Measurements from ENCODE around the gene ZNRF1. TPM values are rescaled to one million over a fixed set of nuclear protein-coding genes. Genes with fewer than 3 reads are reported as not detected.

ZNRF1 gene
- total RNA-seq, 2 experiments from 2014 or later, result 35.2 to 42.9 TPM

- intact Hi-C loops (cut with DNase I, micrococcal nuclease), result no loop called here
- POLR2A ChIA-PET, result interaction anchor here (1.1 to 3.2 kb wide), 2 partner anchors 10 to 116 kb away, joined by 3 to 23 read pairs; partner anchors contain the start of gene WDR59
- DNase-seq, result no peak
- H3K27ac Mint-ChIP-seq, result peak overlapping the region; percentile 88
- ATAC-seq, result no peak
- H3K27me3 Mint-ChIP-seq, result no peaks in the 10 kb centered on the region
- peaks cover 69% of the 10 kb centered on the region for H3K4me1 Mint-ChIP-seq
- H3K36me3 Mint-ChIP-seq (ENCODE audit: low read depth), result peaks cover 16% of the 10 kb centered on the region
- CTCF ChIA-PET, result interaction anchor here (0.9 to 5.5 kb wide), 2 partner anchors 10 to 102 kb away, joined by 3 to 54 read pairs; no protein-coding TSS in a partner anchor
- peaks cover 3% of the 10 kb centered on the region for H3K9me3 Mint-ChIP-seq (ENCODE audit: low read depth)
- no peak overlapping the region for H3K4me3 Mint-ChIP-seq
Observed at GRCh38 chr16:75100603-75100990, 101.8 kb downstream of the ZNRF1 start.

GRCh38 chr16:75101635-75102034, 102.8 kb downstream of the ZNRF1 start:
- ChIA-PET POLR2A (no interaction called here), CTCF (interaction anchor here (0.5 to 5.5 kb wide), 2 partner anchors 9 to 301 kb away, joined by 3 to 54 read pairs; no protein-coding TSS in a partner anchor)
- Mint-ChIP-seq H3K4me1 (peaks cover 68% of the 10 kb centered on the region), H3K4me3 (no peak overlapping the region), H3K27me3 (no peaks in the 10 kb centered on the region), H3K9me3 (ENCODE audit: low read depth) (peaks cover 3% of the 10 kb centered on the region), H3K27ac (no peak overlapping the region), H3K36me3 (ENCODE audit: low read depth) (peaks cover 20% of the 10 kb centered on the region)
- DNase-seq (no peak), ATAC-seq (no peak)
- intact Hi-C loops (cut with DNase I, micrococcal nuclease), result no loop called here

DNA sequence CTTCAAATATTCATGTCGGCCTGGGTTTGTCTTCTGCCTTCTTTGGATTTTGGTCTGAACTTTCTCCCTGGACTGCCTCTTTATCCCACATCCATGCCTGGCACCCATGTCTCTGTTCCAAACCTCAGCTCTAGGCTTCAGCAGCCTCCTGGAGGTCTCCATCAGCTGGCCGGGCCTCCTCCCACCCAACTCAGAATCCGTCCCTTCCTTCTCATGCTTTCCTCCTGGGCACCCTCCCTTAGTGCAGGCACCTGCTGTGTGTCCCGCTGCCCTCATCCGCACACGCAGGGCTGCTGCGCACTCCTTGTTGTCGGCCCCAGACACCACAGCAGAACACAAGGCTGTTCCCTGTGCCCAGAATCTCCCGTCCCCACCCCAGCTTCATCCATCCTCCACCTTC, 103.8 kb downstream of the ZNRF1 start:
- H3K4me3 Mint-ChIP-seq, result no peak overlapping the region
- ChIA-PET CTCF (interaction anchor here (1.1 kb wide), 1 partner anchor 10 kb away, joined by 3 read pairs; no protein-coding TSS in a partner anchor), POLR2A (no interaction called here)
- intact Hi-C loops (cut with DNase I, micrococcal nuclease), result no loop called here
- H3K9me3 Mint-ChIP-seq (ENCODE audit: low read depth), result peaks cover 3% of the 10 kb centered on the region
- peaks cover 24% of the 10 kb centered on the region for H3K36me3 Mint-ChIP-seq (ENCODE audit: low read depth)
- peak overlapping the region; percentile 16 for H3K27ac Mint-ChIP-seq
- DNase-seq (no peak), ATAC-seq (no peak)
- peaks cover 67% of the 10 kb centered on the region for H3K4me1 Mint-ChIP-seq
- no peaks in the 10 kb centered on the region for H3K27me3 Mint-ChIP-seq

GRCh38 chr16:75103994-75104393, 105.2 kb downstream of the ZNRF1 start:
- CTCF ChIA-PET, result interaction anchor here (0.6 to 1.1 kb wide), 2 partner anchors 11 to 27 kb away, joined by 3 read pairs; no protein-coding TSS in a partner anchor
- intact Hi-C loops (cut with DNase I, micrococcal nuclease), result no loop called here
- H3K9me3 Mint-ChIP-seq (ENCODE audit: low read depth), result peaks cover 3% of the 10 kb centered on the region
- H3K4me1 Mint-ChIP-seq, result peaks cover 66% of the 10 kb centered on the region
- DNase-seq (no peak), ATAC-seq (no peak)
- H3K36me3 Mint-ChIP-seq (ENCODE audit: low read depth), result peaks cover 31% of the 10 kb centered on the region
- H3K4me3 Mint-ChIP-seq, result no peak overlapping the region
- no peaks in the 10 kb centered on the region for H3K27me3 Mint-ChIP-seq
- POLR2A ChIA-PET, result no interaction called here
- no peak overlapping the region for H3K27ac Mint-ChIP-seq

DNA sequence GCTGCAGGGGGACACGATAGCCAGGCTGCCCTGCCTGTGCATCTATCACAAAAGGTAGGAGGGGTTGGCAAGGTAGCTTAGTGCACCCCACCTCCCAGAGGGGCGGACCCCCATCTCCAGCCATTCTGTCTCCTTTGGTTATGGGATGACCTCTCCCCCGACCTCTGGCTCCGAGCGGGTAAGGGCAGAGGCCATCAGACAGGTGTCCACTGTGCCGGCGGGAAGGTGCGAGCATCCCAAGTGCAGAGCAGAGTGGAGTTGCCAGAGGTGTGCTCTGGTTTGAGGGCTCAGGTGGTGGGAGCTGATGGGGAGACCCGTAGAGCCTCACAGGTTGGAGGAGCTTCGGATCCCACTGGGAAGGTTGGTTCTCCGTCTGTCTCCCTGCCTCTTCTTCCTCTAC, 106.0 kb downstream of the ZNRF1 start:
- Mint-ChIP-seq H3K36me3 (ENCODE audit: low read depth) (peaks cover 34% of the 10 kb centered on the region), H3K4me3 (no peak overlapping the region), H3K4me1 (peaks cover 66% of the 10 kb centered on the region), H3K27ac (no peak overlapping the region), H3K9me3 (ENCODE audit: low read depth) (peaks cover 3% of the 10 kb centered on the region), H3K27me3 (no peaks in the 10 kb centered on the region)
- ATAC-seq, result no peak
- intact Hi-C loops (cut with DNase I, micrococcal nuclease), result loop anchor here in 1 of 2 experiments (5.0 kb wide), 1 partner anchor 43 kb away; no protein-coding TSS in a partner anchor
- ChIA-PET CTCF (interaction anchor here (0.7 to 1.4 kb wide), 2 partner anchors 35 to 106 kb away, joined by 3 to 5 read pairs; partner anchors contain the start of gene ZNRF1), POLR2A (no interaction called here)
- DNase-seq, result no peak

DNA sequence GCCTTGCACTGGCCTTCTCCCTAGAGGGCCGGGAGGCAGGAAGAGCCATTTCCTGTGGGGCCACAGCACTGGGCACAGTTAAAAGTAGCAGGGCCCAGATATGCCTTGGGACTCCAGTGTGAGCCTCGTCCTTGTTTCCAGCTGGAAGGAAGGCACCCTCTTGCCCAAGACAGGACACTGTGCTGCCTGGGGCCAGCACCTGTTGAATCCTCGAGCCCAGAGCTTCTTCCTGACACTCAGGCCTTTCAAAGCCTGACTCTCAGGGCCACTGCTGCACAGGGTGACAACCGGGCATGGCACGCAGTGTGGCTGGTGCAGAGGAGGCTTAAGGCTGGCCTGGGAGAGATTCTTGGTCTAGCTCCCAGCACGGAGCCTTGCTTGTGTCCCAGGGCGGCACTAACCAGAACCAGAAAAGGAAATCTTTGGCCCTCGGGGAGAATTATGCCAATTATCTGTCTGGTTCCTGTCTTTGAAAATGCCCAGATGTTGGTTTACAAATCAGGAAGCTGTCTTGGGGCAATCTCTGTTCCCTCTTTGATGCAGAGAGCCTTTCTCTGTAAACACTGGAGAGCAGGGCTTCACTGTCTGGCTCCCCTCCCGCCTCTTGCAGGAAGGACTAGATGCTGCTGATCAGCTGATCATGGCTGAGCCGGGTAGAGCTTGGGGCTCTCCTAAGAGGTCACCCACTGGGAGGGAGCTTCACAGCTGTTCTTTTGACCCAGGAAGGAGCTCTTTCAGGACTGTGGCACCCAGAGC, 106.7 kb downstream of the ZNRF1 start:
- ChIA-PET POLR2A (no interaction called here), CTCF (interaction anchor here (0.7 to 1.4 kb wide), 2 partner anchors 36 to 107 kb away, joined by 3 to 5 read pairs; partner anchors contain the start of gene ZNRF1)
- intact Hi-C loops (cut with DNase I, micrococcal nuclease), result loop anchor here in 1 of 2 experiments (5.0 kb wide), 1 partner anchor 43 kb away; no protein-coding TSS in a partner anchor
- Mint-ChIP-seq H3K9me3 (ENCODE audit: low read depth) (peaks cover 3% of the 10 kb centered on the region), H3K36me3 (ENCODE audit: low read depth) (peaks cover 33% of the 10 kb centered on the region), H3K4me3 (no peak overlapping the region), H3K4me1 (peaks cover 66% of the 10 kb centered on the region), H3K27me3 (no peaks in the 10 kb centered on the region), H3K27ac (peak overlapping the region; percentile 76)
- ATAC-seq (no peak), DNase-seq (no peak)

- H3K4me1 Mint-ChIP-seq, result peaks cover 69% of the 10 kb centered on the region
- no peaks in the 10 kb centered on the region for H3K27me3 Mint-ChIP-seq
- POLR2A ChIA-PET, result no interaction called here
- CTCF ChIA-PET, result interaction anchor here (1.4 kb wide), 1 partner anchor 108 kb away, joined by 5 read pairs; the partner anchor contains the start of gene ZNRF1
- H3K27ac Mint-ChIP-seq, result peak overlapping the region; percentile 41
- peaks cover 3% of the 10 kb centered on the region for H3K9me3 Mint-ChIP-seq (ENCODE audit: low read depth)
- intact Hi-C loops (cut with DNase I, micrococcal nuclease), result loop anchor here in 1 of 2 experiments (5.0 kb wide), 1 partner anchor 44 kb away; no protein-coding TSS in a partner anchor
- ATAC-seq (no peak), DNase-seq (no peak)
- peak overlapping the region; percentile 84 for H3K4me3 Mint-ChIP-seq
- peaks cover 33% of the 10 kb centered on the region for H3K36me3 Mint-ChIP-seq (ENCODE audit: low read depth)
Observed at GRCh38 chr16:75106351-75107274, 107.8 kb downstream of the ZNRF1 start.

GRCh38 chr16:75107505-75107904, 108.7 kb downstream of the ZNRF1 start:
- no peak for DNase-seq
- ChIA-PET CTCF (interaction anchor here (6.7 kb wide), 1 partner anchor 110 kb away, joined by 114 read pairs; the partner anchor contains the start of gene ZNRF1), POLR2A (interaction anchor here (1.1 to 1.7 kb wide), 2 partner anchors 36 to 122 kb away, joined by 4 to 5 read pairs; partner anchors contain the start of gene WDR59)
- Mint-ChIP-seq H3K4me3 (peak overlapping the region; percentile 84), H3K4me1 (peaks cover 70% of the 10 kb centered on the region), H3K36me3 (ENCODE audit: low read depth) (peaks cover 33% of the 10 kb centered on the region), H3K27me3 (peaks cover 2% of the 10 kb centered on the region), H3K9me3 (ENCODE audit: low read depth) (peaks cover 3% of the 10 kb centered on the region), H3K27ac (peak overlapping the region; percentile 41)
- intact Hi-C loops (cut with DNase I, micrococcal nuclease), result loop anchor here in 1 of 2 experiments (5.0 kb wide), 1 partner anchor 45 kb away; no protein-coding TSS in a partner anchor
- ATAC-seq, result no peak

DNA sequence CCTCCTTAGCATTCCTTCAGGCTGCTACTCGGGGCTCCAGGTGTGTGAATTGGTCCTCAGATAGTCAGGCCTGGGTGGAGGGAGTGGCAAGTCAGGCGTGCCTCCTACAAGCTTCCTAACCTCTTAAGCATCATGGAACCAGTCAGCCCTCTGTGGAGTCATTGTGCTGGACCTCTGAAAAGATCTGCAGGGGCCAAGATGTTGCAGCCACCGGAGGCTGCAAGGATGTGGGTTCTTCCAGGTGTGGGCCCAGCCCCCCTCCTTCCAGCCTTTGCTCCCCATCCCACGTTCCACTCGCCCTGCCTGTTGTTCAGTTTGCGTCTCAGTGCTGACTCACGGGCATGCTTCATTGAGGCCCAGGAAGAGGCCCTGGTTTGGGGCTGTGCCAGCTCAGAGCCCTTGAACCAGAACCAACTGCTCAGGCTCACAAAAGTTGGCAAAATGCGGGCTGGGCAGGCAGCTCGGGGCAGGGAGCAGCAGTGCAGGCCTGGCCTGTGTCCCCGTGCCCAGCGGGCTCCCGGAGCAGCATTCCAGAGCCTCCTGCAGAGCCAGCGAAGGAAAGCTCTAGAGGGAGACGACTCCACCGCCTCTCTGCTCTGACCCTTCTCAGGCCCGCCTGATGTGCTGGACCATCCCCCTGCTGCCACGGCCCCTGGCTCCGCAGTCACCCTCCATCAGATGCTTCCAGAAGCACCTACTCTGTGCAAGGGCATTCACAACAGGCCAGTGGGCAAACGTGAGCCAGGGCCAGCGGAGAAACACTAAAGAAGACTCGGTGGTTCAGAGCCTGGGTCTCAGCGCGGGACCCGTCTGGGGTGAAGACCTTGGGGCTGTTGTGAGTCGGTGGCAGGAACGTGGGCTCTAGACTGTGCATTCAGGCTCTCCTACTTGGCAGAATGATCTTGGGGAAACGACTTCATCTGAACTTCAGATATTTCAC, 110.2 kb downstream of the ZNRF1 start:
- CTCF ChIA-PET, result interaction anchor here (0.6 to 6.7 kb wide), 13 partner anchors 10 to 457 kb away, joined by 3 to 114 read pairs (median 5); partner anchors contain the start of genes GABARAPL2, WDR59 and ZNRF1
- POLR2A ChIA-PET, result interaction anchor here (0.5 to 3.9 kb wide), 5 partner anchors 10 to 124 kb away, joined by 3 to 23 read pairs (median 6); partner anchors contain the start of genes WDR59 and ZNRF1
- peaks cover 2% of the 10 kb centered on the region for H3K9me3 Mint-ChIP-seq (ENCODE audit: low read depth)
- peak overlapping the region; percentile 92 for H3K27ac Mint-ChIP-seq
- peaks cover 6% of the 10 kb centered on the region for H3K27me3 Mint-ChIP-seq
- intact Hi-C loops (cut with DNase I, micrococcal nuclease), result loop anchor here (1.0 to 5.0 kb wide), 3 partner anchors 10 to 47 kb away; no protein-coding TSS in a partner anchor
- H3K36me3 Mint-ChIP-seq (ENCODE audit: low read depth), result peaks cover 26% of the 10 kb centered on the region
- peak overlapping the region; percentile 84 for H3K4me3 Mint-ChIP-seq
- H3K4me1 Mint-ChIP-seq, result peaks cover 68% of the 10 kb centered on the region
- peak; percentile 70 for ATAC-seq
- peak; percentile 95 for DNase-seq

All from activated CD4-positive, alpha-beta T cell treated with anti-CD3 and anti-CD28 coated beads for 36 hours (primary cell).